ENCODE measurements around the gene PRRC2A. TPM values are rescaled to one million over a fixed set of nuclear protein-coding genes. Genes with fewer than 3 reads are reported as not detected.

PRRC2A gene
- total RNA-seq, 2 experiments from 2014 or later, result 156 to 355 TPM

DNA sequence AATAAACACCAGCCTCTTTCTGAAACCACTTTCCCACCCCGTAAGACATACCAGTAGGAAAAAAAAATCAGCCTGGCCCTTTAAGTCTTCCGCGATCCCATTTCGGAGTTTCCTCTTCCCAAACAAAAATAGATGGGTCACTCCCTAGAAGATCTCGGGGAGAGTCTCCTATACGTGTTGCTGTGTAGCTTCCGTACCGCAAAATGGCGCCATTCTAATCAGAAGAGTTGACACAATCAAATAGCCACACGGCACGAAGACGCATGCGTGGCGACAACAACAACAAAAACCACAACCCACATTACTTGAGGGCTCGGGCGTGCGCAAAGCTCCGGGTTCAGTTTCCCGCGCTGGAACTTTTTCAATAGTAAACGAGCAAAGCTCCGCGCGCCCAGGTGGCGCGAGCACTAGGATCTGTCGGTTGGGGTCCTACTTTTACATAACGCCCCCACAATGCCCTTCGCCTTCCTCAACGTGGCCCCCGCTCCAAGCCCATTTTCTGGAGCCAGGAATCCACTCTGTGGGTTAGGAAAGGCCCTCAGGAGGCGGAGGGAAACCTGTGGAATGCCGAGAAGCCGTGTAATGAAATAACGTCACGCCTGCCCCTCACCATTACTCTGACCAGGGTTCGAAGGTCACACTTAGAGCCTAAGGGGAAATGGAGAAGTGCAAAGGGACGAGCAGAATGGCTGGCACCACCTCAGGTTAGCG is 44.4 kb downstream of the PRRC2A start, which contains the start of gene GPANK1:
Gene GPANK1 (minus strand): TSS at position 208 of the 711 bp plus-strand sequence. CDS start 519 bp downstream, outside the sequence.
- Histone ChIP-seq H3K4me3 (ENCODE audit: low read depth, low read length, poor library complexity, severe bottlenecking) (peak within 1 kb of the TSS; percentile 99), H3K4me2 (ENCODE audit: low read length) (peak within 1 kb of the TSS; percentile 97), H3K27ac (ENCODE audit: low read depth, low read length, poor library complexity, severe bottlenecking) (peak within 1 kb of the TSS; percentile 90), H3K79me2 (ENCODE audit: insufficient read depth, low read depth, low read length) (peaks cover 62% of the 10 kb centered on the region), H4K20me1 (ENCODE audit: insufficient read depth, low read length) (0 out of 2 replicates have a peak, but pooled peaks cover 3% of the 10 kb centered on the region), H3K9me3 (ENCODE audit: low read length) (no peaks in the 10 kb centered on the region), H3K4me1 (ENCODE audit: insufficient read depth, low read length, poor library complexity, severe bottlenecking) (peaks cover 45% of the 10 kb centered on the region), H3K9me2 (ENCODE audit: insufficient read depth, low read length) (no peaks in the 10 kb centered on the region), H3K36me3 (ENCODE audit: insufficient read depth, low read length) (peaks cover 68% of the 10 kb centered on the region), H2AFZ (ENCODE audit: low read length) (peak within 1 kb of the TSS; percentile 2; the same call in 1 of the 2 replicates)
- CTCF ChIA-PET (ENCODE audit: unreplicated experiment), result interaction anchor here (0.6 to 0.7 kb wide), 2 partner anchors 30 to 237 kb away, joined by 3 read pairs; no protein-coding TSS in a partner anchor
- peak; percentile 95 for DNase-seq (ENCODE audit: low spot score)
- BruUV-seq (replicated peaks), result no TSS peak
- POLR2A ChIA-PET, result interaction anchor here (0.6 to 1.6 kb wide), 7 partner anchors 9 to 293 kb away, joined by 3 to 6 read pairs (median 3); partner anchors contain the start of genes APOM, HSPA1B, LSM2 and NEU1
- intact Hi-C loops (cut with micrococcal nuclease; ENCODE audit: unreplicated experiment), result loop anchor here (1.0 to 2.0 kb wide), 7 partner anchors 13 to 170 kb away; partner anchors contain the start of genes ABHD16A, ATP6V1G2, BAG6 and PRRC2A
- TF ChIP-seq, protein P1, sequence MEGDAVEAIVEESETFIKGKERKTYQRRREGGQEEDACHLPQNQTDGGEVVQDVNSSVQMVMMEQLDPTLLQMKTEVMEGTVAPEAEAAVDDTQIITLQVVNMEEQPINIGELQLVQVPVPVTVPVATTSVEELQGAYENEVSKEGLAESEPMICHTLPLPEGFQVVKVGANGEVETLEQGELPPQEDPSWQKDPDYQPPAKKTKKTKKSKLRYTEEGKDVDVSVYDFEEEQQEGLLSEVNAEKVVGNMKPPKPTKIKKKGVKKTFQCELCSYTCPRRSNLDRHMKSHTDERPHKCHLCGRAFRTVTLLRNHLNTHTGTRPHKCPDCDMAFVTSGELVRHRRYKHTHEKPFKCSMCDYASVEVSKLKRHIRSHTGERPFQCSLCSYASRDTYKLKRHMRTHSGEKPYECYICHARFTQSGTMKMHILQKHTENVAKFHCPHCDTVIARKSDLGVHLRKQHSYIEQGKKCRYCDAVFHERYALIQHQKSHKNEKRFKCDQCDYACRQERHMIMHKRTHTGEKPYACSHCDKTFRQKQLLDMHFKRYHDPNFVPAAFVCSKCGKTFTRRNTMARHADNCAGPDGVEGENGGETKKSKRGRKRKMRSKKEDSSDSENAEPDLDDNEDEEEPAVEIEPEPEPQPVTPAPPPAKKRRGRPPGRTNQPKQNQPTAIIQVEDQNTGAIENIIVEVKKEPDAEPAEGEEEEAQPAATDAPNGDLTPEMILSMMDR (conservative IDR thresholded peaks at IDR 0.05; ENCODE audit: low read length), result 0 out of 2 replicates have a peak, but pooled peaks have one; percentile 28
- TF ChIP-seq EZH2phosphoT487 (IDR thresholded peaks at IDR 0.05; ENCODE audit: borderline replicate concordance, low read depth, low read length), result no peak

DNA sequence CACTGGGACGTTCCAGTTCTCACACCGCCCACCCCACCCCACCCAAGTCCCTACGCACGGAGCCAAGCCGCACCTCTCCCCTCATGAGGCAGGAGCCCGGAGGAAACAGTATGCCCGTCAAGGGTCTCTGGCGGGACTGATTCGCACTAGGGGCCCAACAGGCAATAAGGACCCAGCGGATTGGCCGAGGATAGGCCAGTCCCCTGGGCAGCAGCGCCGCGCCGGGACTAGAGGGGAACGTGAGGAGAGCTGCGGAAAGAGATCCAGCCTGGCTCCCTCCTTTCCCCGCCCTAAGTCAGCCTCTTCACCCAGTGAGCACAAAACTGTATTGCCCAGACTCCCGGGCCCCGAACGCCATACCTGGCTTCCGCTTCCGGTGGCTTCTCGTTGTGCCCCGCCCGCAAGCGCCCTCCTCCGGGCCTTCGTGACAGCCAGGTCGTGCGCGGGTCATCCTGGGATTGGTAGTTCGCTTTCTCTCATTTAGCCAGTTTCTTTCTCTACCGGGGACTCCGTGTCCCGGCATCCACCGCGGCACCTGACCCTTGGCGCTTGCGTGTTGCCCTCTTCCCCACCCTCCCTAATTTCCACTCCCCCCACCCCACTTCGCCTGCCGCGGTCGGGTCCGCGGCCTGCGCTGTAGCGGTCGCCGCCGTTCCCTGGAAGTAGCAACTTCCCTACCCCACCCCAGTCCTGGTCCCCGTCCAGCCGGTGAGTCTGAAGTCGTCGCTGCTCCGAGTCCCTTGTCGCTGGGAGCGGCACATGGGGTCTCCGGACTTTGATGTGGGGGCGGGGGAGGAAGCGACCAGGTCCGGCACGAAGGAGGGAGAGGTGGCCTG is 45.2 kb downstream of the PRRC2A start, which contains the start of gene CSNK2B:
Gene CSNK2B (plus strand): TSS at position 580 of the 836 bp plus-strand sequence. CDS start 752 bp downstream, outside the sequence.
- ChIA-PET POLR2A (interaction anchor here (0.5 to 1.6 kb wide), 4 partner anchors 10 to 527 kb away, joined by 3 to 5 read pairs (median 4); partner anchors contain the start of genes APOM and NEU1), CTCF (ENCODE audit: unreplicated experiment) (interaction anchor here (0.6 kb wide), 1 partner anchor 29 kb away, joined by 3 read pairs; no protein-coding TSS in a partner anchor)
- BruUV-seq (replicated peaks), result no TSS peak
- peaks cover 43% of the 10 kb centered on the region for H3K4me1 ChIP-seq (ENCODE audit: insufficient read depth, low read length, poor library complexity, severe bottlenecking)
- peak within 1 kb of the TSS; percentile 99 for H3K4me3 ChIP-seq (ENCODE audit: low read depth, low read length, poor library complexity, severe bottlenecking)
- intact Hi-C loops (cut with micrococcal nuclease; ENCODE audit: unreplicated experiment), result loop anchor here (1.0 to 2.0 kb wide), 7 partner anchors 13 to 169 kb away; partner anchors contain the start of genes ABHD16A, ATP6V1G2, BAG6 and PRRC2A
- peak; percentile 98 for DNase-seq (ENCODE audit: low spot score)
- no peak within 1 kb of the TSS; the same call in 1 of the 2 replicates for H2AFZ ChIP-seq (ENCODE audit: low read length)
- 0 out of 2 replicates have a peak, but pooled peaks cover 3% of the 10 kb centered on the region for H4K20me1 ChIP-seq (ENCODE audit: insufficient read depth, low read length)
- no peaks in the 10 kb centered on the region for H3K9me3 ChIP-seq (ENCODE audit: low read length)
- TF ChIP-seq, protein P1 (conservative IDR thresholded peaks at IDR 0.05; ENCODE audit: low read length), result no peak
- TF ChIP-seq EZH2phosphoT487 (IDR thresholded peaks at IDR 0.05; ENCODE audit: borderline replicate concordance, low read depth, low read length), result no peak
- H3K9me2 ChIP-seq (ENCODE audit: insufficient read depth, low read length), result no peaks in the 10 kb centered on the region
- peak within 1 kb of the TSS; percentile 90 for H3K27ac ChIP-seq (ENCODE audit: low read depth, low read length, poor library complexity, severe bottlenecking)
- peak within 1 kb of the TSS; percentile 97 for H3K4me2 ChIP-seq (ENCODE audit: low read length)
- H3K79me2 ChIP-seq (ENCODE audit: insufficient read depth, low read depth, low read length), result peaks cover 58% of the 10 kb centered on the region
- peaks cover 75% of the 10 kb centered on the region for H3K36me3 ChIP-seq (ENCODE audit: insufficient read depth, low read length)

Data from OCI-LY7 (cell line).